GM23248 (cell line): Measurements from ENCODE around the gene OLIG3. TPM values are rescaled to one million over a fixed set of nuclear protein-coding genes. Genes with fewer than 3 reads are reported as not detected.

Source experiments
- DNase-seq: peaks from one replicate; pipeline ENCODE4 v3.0.0-alpha.2; 2015
- H2AFZ ChIP-seq: fragments of 200-600 bp; sonication (generic); 2 replicates; pipeline ENCODE4 v1.6.1; 2016; ENCODE audit warnings: antibody characterized with exemption
- H3F3A ChIP-seq: fragments of 200-600 bp; sonication (generic); 2 replicates; pipeline ENCODE4 v1.6.1; 2016; ENCODE audit warnings: mild to moderate bottlenecking, antibody characterized with exemption, mixed run types; ENCODE audit not compliant: insufficient read depth
- H3K27ac ChIP-seq: fragments of 200-600 bp; sonication (generic); 2 replicates; pipeline ENCODE4 v1.5.1; 2016; ENCODE audit warnings: mild to moderate bottlenecking
- H3K27me3 ChIP-seq: fragments of 200-600 bp; sonication (generic); replicated peaks from 2 replicates; pipeline ENCODE4 v1.6.1; 2016; ENCODE audit warnings: mild to moderate bottlenecking; ENCODE audit not compliant: insufficient read depth
- H3K36me3 ChIP-seq: fragments of 200-600 bp; sonication (generic); 2 replicates; pipeline ENCODE4 v1.6.1; 2016; ENCODE audit warnings: low read depth, mild to moderate bottlenecking
- H3K4me1 ChIP-seq: fragments of 200-600 bp; sonication (generic); 2 replicates; pipeline ENCODE4 v1.6.1; 2016; ENCODE audit warnings: mild to moderate bottlenecking; ENCODE audit not compliant: insufficient read depth
- H3K4me2 ChIP-seq: fragments of 200-600 bp; sonication (generic); one replicate; pipeline ENCODE4 v1.6.1; 2016; ENCODE audit warnings: mild to moderate bottlenecking; ENCODE audit not compliant: unreplicated experiment
- H3K4me3 ChIP-seq: fragments of 200-600 bp; sonication (generic); 2 replicates; pipeline ENCODE4 v1.5.1; 2016; ENCODE audit warnings: mild to moderate bottlenecking
- H3K79me2 ChIP-seq: fragments of 200-600 bp; sonication (generic); 2 replicates; pipeline ENCODE4 v1.6.1; 2016; ENCODE audit warnings: mild to moderate bottlenecking; ENCODE audit not compliant: insufficient read depth
- H3K9ac ChIP-seq: fragments of 200-600 bp; sonication (generic); 2 replicates; pipeline ENCODE4 v1.6.1; 2016; ENCODE audit warnings: mild to moderate bottlenecking
- H3K9me2 ChIP-seq: fragments of 200-600 bp; sonication (generic); 2 replicates; pipeline ENCODE4 v1.6.1; 2016; ENCODE audit warnings: mixed run types, mild to moderate bottlenecking, moderate library complexity; ENCODE audit not compliant: insufficient read depth
- H3K9me3 ChIP-seq: fragments of 200-600 bp; sonication (generic); one replicate; pipeline ENCODE4 v1.6.1; 2017; ENCODE audit warnings: low read depth
- H4K20me1 ChIP-seq: fragments of 200-600 bp; sonication (generic); 2 replicates; pipeline ENCODE4 v1.6.0; 2016; ENCODE audit not compliant: insufficient read depth
- EZH2 ChIP-seq: fragments of 200-600 bp; sonication (generic); IDR thresholded peaks from 2 replicates; pipeline ENCODE4 v1.6.1; 2018; ENCODE audit warnings: antibody characterized with exemption, mild to moderate bottlenecking; ENCODE audit not compliant: insufficient read depth, poor library complexity, severe bottlenecking
- EZH2phosphoT487 ChIP-seq: fragments of 200-600 bp; sonication (generic); IDR thresholded peaks from 2 replicates; pipeline ENCODE4 v1.6.1; 2018; ENCODE audit warnings: antibody characterized with exemption, moderate library complexity, mild to moderate bottlenecking, low read depth; ENCODE audit not compliant: insufficient read depth
- WGBS, 2 experiments: methylation state at CpG; one replicate each; pipeline ENCODE4 v1.1.6; 2015 to 2017; ENCODE audit warnings: low lambda C conversion rate in 2 of 2, low coverage in 1 of 2; ENCODE audit errors: missing lambda C conversion rate in 2 of 2; 5-methylcytosine and 5-hydroxymethylcytosine counted together
- in situ Hi-C: fragments of 300-500 bp; cut with MboI; formaldehyde crosslinking; loops from 2 replicates; pipeline ENCODE4 v1.15.0; 2020
- polyA plus RNA-seq: library from polyadenylated mRNA; unstranded; fragments of >200 nt; fragmentation: Nextera tagmentation; extraction: Ambion mirVana; gene quantifications from 2 replicates; pipeline ENCODE4 v1.2.1, GENCODE V29; 2016
- total RNA-seq: library from RNA; depleted of rRNA; stranded (reverse); fragments of >200 nt; shearing (Covaris generic); gene quantifications from 2 replicates; pipeline ENCODE4 v1.2.3, GENCODE V29; 2014; rRNA removed

Gene OLIG3
- not detected in 2 replicates for total RNA-seq
- not detected in 2 replicates for polyA plus RNA-seq

GRCh38 chr6:137494281-137494987 is at the start of gene OLIG3:
TSS of gene OLIG3 (minus strand) at chr6:137494394. CDS start at chr6:137494170, 224 bp downstream.
- Histone ChIP-seq H3K27me3 (peaks cover 94% of the 10 kb centered on the region), H3K27ac (no peak within 1 kb of the TSS), H3K4me2 (no peak within 1 kb of the TSS), H3K4me1 (no peaks in the 10 kb centered on the region), H3K79me2 (no peaks in the 10 kb centered on the region), H3K9me3 (no peaks in the 10 kb centered on the region), H4K20me1 (no peaks in the 10 kb centered on the region), H3K4me3 (no peak within 1 kb of the TSS), H3K9me2 (no peaks in the 10 kb centered on the region), H3K9ac (no peak within 1 kb of the TSS), H3K36me3 (no peaks in the 10 kb centered on the region), H3F3A (no peaks in the 10 kb centered on the region), H2AFZ (no peak within 1 kb of the TSS)
- TF ChIP-seq EZH2phosphoT487 (no peak), EZH2 (no peak)
- 27 to 29% methylated on average over 23 of the region's 23 CpGs for WGBS, 2 experiments
- in situ Hi-C loops = no loop called here
- DNase-seq = no peak

- no peaks in the 10 kb centered on the region for H3F3A ChIP-seq
- DNase-seq = no peak
- H3K4me3 ChIP-seq = no peak overlapping the region
- in situ Hi-C loops = no loop called here
- H3K27me3 ChIP-seq = no peaks in the 10 kb centered on the region; the same call in 1 of the 2 replicates
- H3K36me3 ChIP-seq = no peaks in the 10 kb centered on the region
- H2AFZ ChIP-seq = no peak overlapping the region
- 3 to 5% methylated on average over 2 of the region's 2 CpGs for WGBS, 2 experiments
- no peaks in the 10 kb centered on the region for H3K9me3 ChIP-seq
- TF ChIP-seq EZH2phosphoT487 (no peak), EZH2 (no peak)
- H4K20me1 ChIP-seq = no peaks in the 10 kb centered on the region
- H3K79me2 ChIP-seq = no peaks in the 10 kb centered on the region
- H3K9ac ChIP-seq = no peak overlapping the region
- H3K4me1 ChIP-seq = no peaks in the 10 kb centered on the region
- H3K27ac ChIP-seq = no peak overlapping the region
- H3K9me2 ChIP-seq = no peaks in the 10 kb centered on the region
- H3K4me2 ChIP-seq = no peak overlapping the region
Observed at GRCh38 chr6:137543114-137543513, 48.9 kb upstream of the OLIG3 start.

- no peaks in the 10 kb centered on the region for H3F3A ChIP-seq
- TF ChIP-seq EZH2phosphoT487 (no peak), EZH2 (no peak)
- no peaks in the 10 kb centered on the region for H3K4me1 ChIP-seq
- H3K9ac ChIP-seq = no peak overlapping the region
- in situ Hi-C loops = no loop called here
- WGBS, 2 experiments = 31 to 37% methylated on average over 1 of the region's 1 CpG
- H3K9me3 ChIP-seq = no peaks in the 10 kb centered on the region
- no peaks in the 10 kb centered on the region for H3K9me2 ChIP-seq
- DNase-seq = no peak
- no peaks in the 10 kb centered on the region for H3K79me2 ChIP-seq
- H3K27me3 ChIP-seq = no peaks in the 10 kb centered on the region; the same call in 1 of the 2 replicates
- no peak overlapping the region for H3K27ac ChIP-seq
- H4K20me1 ChIP-seq = no peaks in the 10 kb centered on the region
- H3K36me3 ChIP-seq = no peaks in the 10 kb centered on the region
- no peak overlapping the region for H2AFZ ChIP-seq
- H3K4me2 ChIP-seq = no peak overlapping the region
- no peak overlapping the region for H3K4me3 ChIP-seq
Observed at GRCh38 chr6:137542713-137543112, 48.5 kb upstream of the OLIG3 start.

GRCh38 chr6:137541534-137542063 is 47.4 kb upstream of the OLIG3 start:
- Histone ChIP-seq H3K27me3 (no peaks in the 10 kb centered on the region; the same call in 1 of the 2 replicates), H3K36me3 (no peaks in the 10 kb centered on the region), H2AFZ (no peak overlapping the region), H3K9me2 (no peaks in the 10 kb centered on the region), H3K27ac (no peak overlapping the region), H3K9ac (no peak overlapping the region), H3F3A (no peaks in the 10 kb centered on the region), H3K9me3 (no peaks in the 10 kb centered on the region), H3K4me1 (no peaks in the 10 kb centered on the region), H4K20me1 (no peaks in the 10 kb centered on the region), H3K79me2 (no peaks in the 10 kb centered on the region), H3K4me3 (no peak overlapping the region), H3K4me2 (no peak overlapping the region)
- in situ Hi-C loops = no loop called here
- TF ChIP-seq EZH2 = no peak
- no peak for DNase-seq
- 28 to 40% methylated on average over 4 of the region's 4 CpGs for WGBS, 2 experiments
